ENCODE data around the gene STXBP3. TPM values are rescaled to one million over a fixed set of nuclear protein-coding genes. Genes with fewer than 3 reads are reported as not detected.

STXBP3 gene
- polyA plus RNA-seq, 2 of the 4 experiments (the other 2 are of a cell fraction), result 30.4 to 44.8 TPM

- TF ChIP-seq RARB (CRISPR knock-in tag; IDR thresholded peaks at IDR 0.05), result no peak
- TF ChIP-seq JUN (IDR thresholded peaks at IDR 0.05), result no peak
Observed at GRCh38 chr1:108712606-108713150, 33.8 kb upstream of the STXBP3 start, which contains the start of gene FNDC7 (continued).

GRCh38 chr1:108715932-108716331 is 30.5 kb upstream of the STXBP3 start:
- CTCF ChIA-PET, result no interaction called here
- H3K9me3 ChIP-seq, result no peaks in the 10 kb centered on the region
- H3K4me2 ChIP-seq, result no peak overlapping the region
- TF ChIP-seq RNF2 (IDR thresholded peaks at IDR 0.05; ENCODE audit: borderline replicate concordance, low read depth) (no peak), TFCP2L1 (CRISPR knock-in tag; IDR thresholded peaks at IDR 0.05) (no peak), CHD2 (IDR thresholded peaks at IDR 0.05; ENCODE audit: low read length, partially characterized antibody) (no peak), POLR2A (IDR thresholded peaks at IDR 0.05; ENCODE audit: low read length) (no peak), SREBF2 (IDR thresholded peaks at IDR 0.05) (no peak), CEBPB (IDR thresholded peaks at IDR 0.05) (no peak), MYC (IDR thresholded peaks at IDR 0.05; ENCODE audit: borderline replicate concordance, low read length) (no peak)
- no peak for FAIRE-seq
- DNase-seq (ENCODE audit: low read depth in 1 of 2, low spot score in 1 of 2), result no peak
- H3K4me1 ChIP-seq, result peaks cover 19% of the 10 kb centered on the region
- POLR2A ChIA-PET, result interaction anchor here (1.9 kb wide), 1 partner anchor 24 kb away, joined by 6 read pairs; the partner anchor contains the start of gene PRPF38B
- no peak overlapping the region for H3K27ac ChIP-seq
- no peak for ATAC-seq
- WGBS (ENCODE audit: missing lambda C conversion rate), result 59% methylated on average over 5 of the region's 5 CpGs
- no peak overlapping the region for H3K4me3 ChIP-seq

- Histone ChIP-seq H3K4me2 (no peak overlapping the region), H3K4me3 (no peak overlapping the region), H3K9me3 (no peaks in the 10 kb centered on the region), H3K27ac (no peak overlapping the region), H3K4me1 (peaks cover 19% of the 10 kb centered on the region)
- no peak for DNase-seq (ENCODE audit: low read depth in 1 of 2, low spot score in 1 of 2)
- no peak for TF ChIP-seq ZNF302 (CRISPR knock-in tag; IDR thresholded peaks at IDR 0.05)
- no peak for FAIRE-seq
- POLR2A ChIA-PET, result interaction anchor here (1.9 kb wide), 1 partner anchor 24 kb away, joined by 6 read pairs; the partner anchor contains the start of gene PRPF38B
- CTCF ChIA-PET, result interaction anchor here (1.1 kb wide), 1 partner anchor 29 kb away, joined by 3 read pairs; no protein-coding TSS in a partner anchor
- ATAC-seq, result no peak
- WGBS (ENCODE audit: missing lambda C conversion rate), result 88% methylated on average over 2 of the region's 2 CpGs
Observed at GRCh38 chr1:108716437-108717230, 29.8 kb upstream of the STXBP3 start.

- peaks cover 19% of the 10 kb centered on the region for H3K4me1 ChIP-seq
- DNase-seq (ENCODE audit: low read depth in 1 of 2, low spot score in 1 of 2), result no peak
Observed at GRCh38 chr1:108717774-108718316, 28.6 kb upstream of the STXBP3 start.

More at GRCh38 chr1:108717774-108718316, 28.6 kb upstream of the STXBP3 start:
- Histone ChIP-seq H3K4me3 (no peak overlapping the region), H3K4me2 (no peak overlapping the region), H3K27ac (no peak overlapping the region), H3K9me3 (no peaks in the 10 kb centered on the region)
- POLR2A ChIA-PET, result interaction anchor here (1.9 kb wide), 1 partner anchor 26 kb away, joined by 6 read pairs; the partner anchor contains the start of gene PRPF38B
- FAIRE-seq, result no peak
- 85% methylated on average over 8 of the region's 9 CpGs for WGBS (ENCODE audit: missing lambda C conversion rate)
- no peak for ATAC-seq
- CTCF ChIA-PET, result no interaction called here
- TF ChIP-seq HOXA7 (CRISPR knock-in tag; IDR thresholded peaks at IDR 0.05) (no peak), SREBF2 (IDR thresholded peaks at IDR 0.05) (no peak), FOXS1 (CRISPR knock-in tag; IDR thresholded peaks at IDR 0.05) (no peak), PHF8 (IDR thresholded peaks at IDR 0.05; ENCODE audit: borderline replicate concordance, low read depth) (no peak), EHMT2 (IDR thresholded peaks at IDR 0.05; ENCODE audit: low read depth) (no peak), ATOH8 (CRISPR knock-in tag; IDR thresholded peaks at IDR 0.05; ENCODE audit: low read depth) (no peak), GATA3 (IDR thresholded peaks at IDR 0.05; ENCODE audit: borderline replicate concordance) (no peak), CBX2 (IDR thresholded peaks at IDR 0.05; ENCODE audit: borderline replicate concordance, low read depth) (no peak), CHD4 (IDR thresholded peaks at IDR 0.05; ENCODE audit: borderline replicate concordance) (no peak), CBX8 (IDR thresholded peaks at IDR 0.05) (no peak), HES2 (IDR thresholded peaks at IDR 0.05) (no peak), MAFK (IDR thresholded peaks at IDR 0.05; ENCODE audit: partially characterized antibody) (no peak), ESRRA (IDR thresholded peaks at IDR 0.05; ENCODE audit: borderline replicate concordance, low read length) (no peak), MAZ (IDR thresholded peaks at IDR 0.05; ENCODE audit: borderline replicate concordance, low read depth, low read length) (no peak), ZFP36 (IDR thresholded peaks at IDR 0.05; ENCODE audit: borderline replicate concordance, partially characterized antibody) (no peak), POLR2AphosphoS2 (conservative IDR thresholded peaks at IDR 0.05; ENCODE audit: low read length) (no peak)
